IMR-90 (cell line): Measurements from ENCODE around the gene GFRA4. TPM values are rescaled to one million over a fixed set of nuclear protein-coding genes. Genes with fewer than 3 reads are reported as not detected.

ENCODE experiments used
- ATAC-seq: fragments of 200-7000 bp; cut with Tn5 transposase; 2 replicates; pipeline ENCODE4 v1.9.1; 2020; ENCODE audit warnings: low read depth, mild to moderate bottlenecking, moderate library complexity
- BruUV-seq: library from RNA; stranded (reverse); fragments of 400-500 nt; replicated peaks from 2 replicates; lab custom pipeline; 2021; lab: Mats Ljungman, UMichigan
- CTCF ChIA-PET: fragments of 300-600 bp; formaldehyde crosslinking; extraction: SDS; loops from one replicate; lab custom pipeline; 2021; ENCODE audit warnings: antibody characterized with exemption; lab: Yijun Ruan, JAX
- POLR2A ChIA-PET: fragments of 300-600 bp; sonication (Branson Sonifier 250); formaldehyde crosslinking; loops from one replicate; lab custom pipeline; 2022; ENCODE audit warnings: antibody characterized with exemption; ENCODE audit not compliant: unreplicated experiment; lab: Charles Lee
- DNase-seq: peaks from one replicate; pipeline ENCODE4 v3.0.0; 2013
- H2AFZ ChIP-seq: replicated peaks from 2 replicates; pipeline ENCODE3; 2013; ENCODE audit warnings: low read length, mild to moderate bottlenecking; ENCODE audit not compliant: poor library complexity
- H2AK5ac ChIP-seq: 2 replicates; pipeline ENCODE4 v1.6.1; 2013; ENCODE audit warnings: low read depth, low read length, inconsistent platforms
- H2AK9ac ChIP-seq: replicated peaks from 2 replicates; pipeline ENCODE3; 2013; ENCODE audit warnings: mild to moderate bottlenecking, low read depth, low read length, moderate library complexity; ENCODE audit not compliant: poor library complexity
- H2BK120ac ChIP-seq: 2 replicates; pipeline ENCODE4 v1.6.1; 2013; ENCODE audit warnings: low read depth, low read length, inconsistent platforms
- H2BK15ac ChIP-seq: 3 replicates; pipeline ENCODE4 v1.6.1; 2013; ENCODE audit warnings: low read depth, low read length, inconsistent platforms
- H2BK20ac ChIP-seq: 2 replicates; pipeline ENCODE4 v1.6.1; 2013; ENCODE audit warnings: low read depth, mild to moderate bottlenecking, inconsistent platforms, low read length, moderate library complexity
- H2BK5ac ChIP-seq: 2 replicates; pipeline ENCODE4 v1.6.1; 2013; ENCODE audit warnings: mild to moderate bottlenecking, low read depth, low read length, inconsistent platforms; ENCODE audit not compliant: poor library complexity, severe bottlenecking
- H3K14ac ChIP-seq: replicated peaks from 2 replicates; pipeline ENCODE4 v1.6.1; 2013; ENCODE audit warnings: low read depth, low read length, inconsistent platforms
- H3K18ac ChIP-seq: 2 replicates; pipeline ENCODE4 v1.6.1; 2013; ENCODE audit warnings: low read depth, low read length, control low read depth
- H3K23ac ChIP-seq: 2 replicates; pipeline ENCODE4 v1.6.1; 2013; ENCODE audit warnings: low read depth, low read length, inconsistent platforms
- H3K27ac ChIP-seq: 2 replicates; pipeline ENCODE4 v1.5.1; 2013; ENCODE audit warnings: mild to moderate bottlenecking, control low read depth, low read length; ENCODE audit not compliant: insufficient read depth
- H3K27me3 ChIP-seq: 2 replicates; pipeline ENCODE4 v1.6.1; 2013; ENCODE audit warnings: low read length; ENCODE audit not compliant: control insufficient read depth, insufficient read depth
- H3K36me3 ChIP-seq: 2 replicates; pipeline ENCODE4 v1.6.1; 2013; ENCODE audit warnings: low read length, mixed read lengths; ENCODE audit not compliant: control insufficient read depth, insufficient read depth
- H3K4ac ChIP-seq: 2 replicates; pipeline ENCODE4 v1.6.1; 2013; ENCODE audit warnings: low read depth, low read length, inconsistent platforms
- H3K4me1 ChIP-seq: 2 replicates; pipeline ENCODE4 v1.6.1; 2013; ENCODE audit warnings: low read length, mixed read lengths; ENCODE audit not compliant: control insufficient read depth, insufficient read depth
- H3K4me2 ChIP-seq: 2 replicates; pipeline ENCODE4 v1.6.1; 2013; ENCODE audit warnings: low read depth, mild to moderate bottlenecking, control low read depth, low read length, moderate library complexity
- H3K4me3 ChIP-seq: 2 replicates; pipeline ENCODE4 v1.5.1; 2013; ENCODE audit warnings: low read depth, mild to moderate bottlenecking, control low read depth, low read length, moderate library complexity; ENCODE audit not compliant: insufficient read depth
- H3K56ac ChIP-seq: 2 replicates; pipeline ENCODE4 v1.6.1; 2013; ENCODE audit warnings: low read length, inconsistent platforms; ENCODE audit not compliant: insufficient read depth; ENCODE audit errors: extremely low read depth
- H3K79me1 ChIP-seq, 2 experiments: 2 replicates each; pipeline ENCODE4 v1.6.1; 2013; ENCODE audit warnings: low read length in 2 of 2, inconsistent platforms in 1 of 2, low read depth in 1 of 2
- H3K9ac ChIP-seq: 2 replicates; pipeline ENCODE4 v1.6.1; 2013; ENCODE audit warnings: low read depth, low read length, control low read depth
- H3K9me1 ChIP-seq: 2 replicates; pipeline ENCODE4 v1.6.1; 2013; ENCODE audit warnings: low read length, inconsistent platforms; ENCODE audit not compliant: insufficient read depth
- H3K9me3 ChIP-seq: 2 replicates; pipeline ENCODE4 v1.6.1; 2013; ENCODE audit warnings: low read length; ENCODE audit not compliant: control insufficient read depth, insufficient read depth
- H4K20me1 ChIP-seq: 2 replicates; pipeline ENCODE4 v1.6.1; 2013; ENCODE audit warnings: low read length, inconsistent platforms; ENCODE audit not compliant: insufficient read depth
- H4K5ac ChIP-seq: 2 replicates; pipeline ENCODE4 v1.6.1; 2013; ENCODE audit warnings: mild to moderate bottlenecking, low read depth, low read length, control low read depth
- H4K8ac ChIP-seq, 2 experiments: 2 replicates each; pipeline ENCODE4 v1.6.1; 2013; ENCODE audit warnings: low read depth in 2 of 2, low read length in 2 of 2, control low read depth in 1 of 2, inconsistent platforms in 1 of 2
- H4K91ac ChIP-seq: 2 replicates; pipeline ENCODE4 v1.6.1; 2013; ENCODE audit warnings: low read depth, low read length, inconsistent platforms; ENCODE audit not compliant: insufficient read depth
- FOS ChIP-seq: fragments of 150-350 bp; IDR thresholded peaks from 2 replicates; pipeline ENCODE4 v1.6.1; 2016; ENCODE audit warnings: low read depth, low read length
- MXI1 ChIP-seq: IDR thresholded peaks from 2 replicates; pipeline ENCODE4 v1.6.1; 2012; ENCODE audit warnings: low read depth, mild to moderate bottlenecking, low read length, moderate library complexity, borderline replicate concordance
- RAD21 ChIP-seq: IDR thresholded peaks from 2 replicates; pipeline ENCODE4 v1.6.1; 2012; ENCODE audit warnings: low read length, improper control_type of control experiment
- SMC3 ChIP-seq: fragments of 150-350 bp; IDR thresholded peaks from 2 replicates; pipeline ENCODE4 v1.6.1; 2016; ENCODE audit warnings: low read depth, mild to moderate bottlenecking, antibody characterized with exemption, low read length, moderate library complexity
- WGBS, 2 experiments: methylation state at CpG; one replicate each; pipeline versions ENCODE4 v1.1.5 to v1.1.7; 2013; ENCODE audit warnings: missing lambda C conversion rate in 2 of 2; ENCODE audit not compliant: insufficient read length in 1 of 2; ENCODE audit errors: extremely low coverage in 2 of 2; 5-methylcytosine and 5-hydroxymethylcytosine counted together
- dilution Hi-C: fragments of 300-500 bp; cut with HindIII; formaldehyde crosslinking; loops from one replicate; pipeline ENCODE4 v1.14.3; 2018; ENCODE audit warnings: low sequenced_read_pairs; ENCODE audit not compliant: unreplicated experiment
- in situ Hi-C: fragments of 300-500 bp; cut with MboI; formaldehyde crosslinking; loops from 3 replicates; pipeline ENCODE4 v1.14.3; 2019; ENCODE audit warnings: low sequenced_read_pairs, inconsistent platforms, mixed read lengths
- intact Hi-C: fragments of 100-400 bp; cut with micrococcal nuclease; formaldehyde crosslinking; loops from 2 replicates; pipeline ENCODE4 v1.10.0; 2022
- polyA plus RNA-seq, 3 experiments: library from polyadenylated mRNA; depleted of rRNA; stranded (reverse); fragments of >200 nt; gene quantifications; 2 replicates each; pipeline ENCODE4 v1.2.3, GENCODE V29; 2012; ENCODE audit warnings: low replicate concordance in 1 of 3
- total RNA-seq: library from RNA; depleted of rRNA; stranded (reverse); fragments of >200 nt; gene quantifications from 2 replicates; pipeline ENCODE4 v1.2.3, GENCODE V29; 2012
- TF ChIP-seq, protein P1 (sequence below): fragments of 150-350 bp; IDR thresholded peaks from 2 replicates; pipeline ENCODE4 v1.6.1; 2017; ENCODE audit warnings: mild to moderate bottlenecking, antibody characterized with exemption, low read length, low read depth

Gene GFRA4
- total and polyA plus RNA-seq, 2 of the 4 experiments (the other 2 are of a cell fraction): not detected

DNA sequence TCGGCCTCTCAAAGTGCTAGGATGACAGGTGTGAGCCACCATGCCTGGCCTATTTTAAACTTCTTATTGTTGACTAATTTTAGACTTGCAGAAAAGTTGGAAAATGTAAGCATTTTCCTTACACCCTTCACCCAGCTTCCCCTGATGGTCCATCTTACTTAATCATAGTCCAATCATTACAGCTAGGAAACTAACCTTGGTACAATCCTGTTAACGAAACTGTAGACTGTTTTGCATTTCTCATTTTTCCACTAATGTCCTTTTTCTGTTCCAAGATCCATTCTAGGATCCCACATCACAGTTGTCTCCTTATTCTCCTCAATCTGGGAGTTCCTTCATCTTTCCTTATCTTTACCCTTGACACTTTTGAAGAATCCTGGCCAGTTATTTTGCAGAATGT lies 659 bp upstream of the GFRA4 start:
- H3K27me3 ChIP-seq: peaks cover 49% of the 10 kb centered on the region
- no peaks in the 10 kb centered on the region for H3K9me1 ChIP-seq
- no peaks in the 10 kb centered on the region for H3K4me1 ChIP-seq
- dilution Hi-C loops (no loop called here), in situ Hi-C loops (no loop called here), intact Hi-C loops (no loop called here)
- no peak overlapping the region for H2BK20ac ChIP-seq
- no TSS peak for BruUV-seq
- H4K5ac ChIP-seq: no peak overlapping the region
- no peak overlapping the region for H4K8ac ChIP-seq
- no peak overlapping the region for H2AK5ac ChIP-seq
- no peaks in the 10 kb centered on the region for H3K36me3 ChIP-seq
- no peak overlapping the region for H3K9ac ChIP-seq
- H3K14ac ChIP-seq: no peak overlapping the region
- ChIA-PET CTCF (interaction anchor here (0.6 kb wide), 1 partner anchor 526 kb away, joined by 4 read pairs; no protein-coding TSS in a partner anchor), POLR2A (no interaction called here)
- H2BK15ac ChIP-seq: no peak overlapping the region
- no peak overlapping the region for H3K4me2 ChIP-seq
- H2BK120ac ChIP-seq: no peak overlapping the region
- no peak overlapping the region for H3K18ac ChIP-seq
- DNase-seq (no peak), ATAC-seq (no peak)
- H4K20me1 ChIP-seq: 0 out of 2 replicates have a peak, but pooled peaks cover 3% of the 10 kb centered on the region
- H2BK5ac ChIP-seq: no peak overlapping the region
- no peaks in the 10 kb centered on the region for H3K9me3 ChIP-seq
- TF ChIP-seq, protein P1, sequence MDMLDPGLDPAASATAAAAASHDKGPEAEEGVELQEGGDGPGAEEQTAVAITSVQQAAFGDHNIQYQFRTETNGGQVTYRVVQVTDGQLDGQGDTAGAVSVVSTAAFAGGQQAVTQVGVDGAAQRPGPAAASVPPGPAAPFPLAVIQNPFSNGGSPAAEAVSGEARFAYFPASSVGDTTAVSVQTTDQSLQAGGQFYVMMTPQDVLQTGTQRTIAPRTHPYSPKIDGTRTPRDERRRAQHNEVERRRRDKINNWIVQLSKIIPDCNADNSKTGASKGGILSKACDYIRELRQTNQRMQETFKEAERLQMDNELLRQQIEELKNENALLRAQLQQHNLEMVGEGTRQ: no peak
- no peak for TF ChIP-seq MXI1
- TF ChIP-seq SMC3: no peak
- TF ChIP-seq FOS: no peak
- no peak for TF ChIP-seq RAD21
- WGBS, 2 experiments: 50% methylated on average over 1 of the region's 2 CpGs; no CpG with 5 or more reads in 1 of the 2 experiments
- no peak overlapping the region for H3K56ac ChIP-seq
- no peak overlapping the region for H3K27ac ChIP-seq
- H2AFZ ChIP-seq: no peak overlapping the region
- no peak overlapping the region for H3K23ac ChIP-seq
- no peaks in the 10 kb centered on the region for H3K79me1 ChIP-seq
- H2AK9ac ChIP-seq: no peak overlapping the region
- no peak overlapping the region for H3K4me3 ChIP-seq
- H4K91ac ChIP-seq: no peak overlapping the region
- no peak overlapping the region for H3K4ac ChIP-seq
